Stimulated activated memory B cell treated with anti-CD40 and anti-IgM and Interleukin-4, amounts not matched to agents 10 μg/mL and 1 μg/mL and 100 μg/mL, for 72 hours (primary cell): ENCODE results near the gene CLPTM1.
"Not testable (repeated sequence)": the region's sequence is repeated elsewhere in the genome, so short reads cannot be mapped to it uniquely, and the experiment has no call there.

Experiments used
- ATAC-seq: fragments of 150-1000 bp; cut with Tn5 transposase; 2 replicates; pipeline ENCODE4 v1.10.0; 2021
- H3K27ac Mint-ChIP-seq: one replicate; pipeline ENCODE4 v1.8.0; 2022; ENCODE audit warnings: mild to moderate bottlenecking, mixed read lengths
- H3K27me3 Mint-ChIP-seq: one replicate; pipeline ENCODE4 v1.8.0; 2022; ENCODE audit warnings: mixed read lengths
- H3K36me3 Mint-ChIP-seq: one replicate; pipeline ENCODE4 v1.8.0; 2022; ENCODE audit warnings: mixed read lengths
- H3K4me1 Mint-ChIP-seq: one replicate; pipeline ENCODE4 v1.8.0; 2022; ENCODE audit warnings: mixed read lengths
- H3K4me3 Mint-ChIP-seq: one replicate; pipeline ENCODE4 v1.8.0; 2022; ENCODE audit warnings: mild to moderate bottlenecking, moderate library complexity, mixed read lengths
- H3K9me3 Mint-ChIP-seq: one replicate; pipeline ENCODE4 v1.8.0; 2022; ENCODE audit warnings: mixed read lengths

The CLPTM1 gene

GRCh38 chr19:44957526-44957925, 2.3 kb downstream of the CLPTM1 start:
- Mint-ChIP-seq H3K9me3 (no peaks in the 10 kb centered on the region), H3K4me3 (no peak overlapping the region), H3K27me3 (no peaks in the 10 kb centered on the region), H3K36me3 (peaks cover 19% of the 10 kb centered on the region), H3K4me1 (peaks cover 72% of the 10 kb centered on the region), H3K27ac (peak overlapping the region; percentile 91)
- ATAC-seq, result no peak

- Mint-ChIP-seq H3K4me1 (peaks cover 74% of the 10 kb centered on the region), H3K27ac (peak overlapping the region; percentile 91), H3K36me3 (peaks cover 21% of the 10 kb centered on the region), H3K9me3 (no peaks in the 10 kb centered on the region), H3K4me3 (no peak overlapping the region), H3K27me3 (no peaks in the 10 kb centered on the region)
- no peak for ATAC-seq
These were observed 2.9 kb downstream of the CLPTM1 start for GRCh38 chr19:44958090-44958489.

DNA sequence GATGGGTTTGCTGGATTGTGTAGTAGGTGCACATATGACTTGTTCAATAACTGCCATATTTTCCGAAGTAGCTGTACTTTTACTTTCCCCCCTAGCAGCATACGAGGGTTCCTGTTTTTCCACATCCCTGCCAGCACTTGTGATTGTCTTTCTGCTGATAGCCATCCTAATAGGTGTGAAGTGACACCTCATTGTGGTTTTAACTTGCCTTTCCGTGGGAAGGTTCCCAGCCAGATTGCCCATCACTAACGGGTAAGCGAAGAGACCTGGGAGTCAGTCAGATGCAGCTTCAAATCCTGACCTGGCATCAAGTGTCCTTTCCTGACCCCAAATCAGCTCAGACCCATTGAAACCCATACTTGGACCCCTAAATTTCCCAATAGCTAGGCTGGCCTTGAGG, 4.5 kb downstream of the CLPTM1 start:
- no peaks in the 10 kb centered on the region for H3K9me3 Mint-ChIP-seq
- H3K4me1 Mint-ChIP-seq, result peaks cover 67% of the 10 kb centered on the region
- H3K27me3 Mint-ChIP-seq, result no peaks in the 10 kb centered on the region
- H3K4me3 Mint-ChIP-seq, result no peak overlapping the region
- H3K27ac Mint-ChIP-seq, result peak overlapping the region; percentile 92
- ATAC-seq, result no peak
- H3K36me3 Mint-ChIP-seq, result peaks cover 26% of the 10 kb centered on the region

GRCh38 chr19:44960906-44961728, 5.9 kb downstream of the CLPTM1 start:
- Mint-ChIP-seq H3K27ac (peak overlapping the region; percentile 92), H3K27me3 (no peaks in the 10 kb centered on the region), H3K4me3 (peak overlapping the region; percentile 53), H3K4me1 (peaks cover 63% of the 10 kb centered on the region), H3K36me3 (peaks cover 32% of the 10 kb centered on the region), H3K9me3 (no peaks in the 10 kb centered on the region)
- ATAC-seq, result peak; percentile 90

GRCh38 chr19:44961821-44962220, 6.6 kb downstream of the CLPTM1 start:
- no peaks in the 10 kb centered on the region for H3K9me3 Mint-ChIP-seq
- H3K27ac Mint-ChIP-seq, result peak overlapping the region; percentile 92
- peaks cover 56% of the 10 kb centered on the region for H3K4me1 Mint-ChIP-seq
- no peaks in the 10 kb centered on the region for H3K27me3 Mint-ChIP-seq
- peaks cover 36% of the 10 kb centered on the region for H3K36me3 Mint-ChIP-seq
- peak overlapping the region; percentile 53 for H3K4me3 Mint-ChIP-seq
- no peak for ATAC-seq

GRCh38 chr19:44968118-44968517, 12.9 kb downstream of the CLPTM1 start:
- no peaks in the 10 kb centered on the region for H3K9me3 Mint-ChIP-seq
- ATAC-seq, result no peak
- H3K27ac Mint-ChIP-seq, result no peak overlapping the region

GRCh38 chr19:44968670-44969069, 13.5 kb downstream of the CLPTM1 start:
- no peaks in the 10 kb centered on the region for H3K27me3 Mint-ChIP-seq
- H3K36me3 Mint-ChIP-seq, result peaks cover 34% of the 10 kb centered on the region

More at GRCh38 chr19:44968118-44968517, 12.9 kb downstream of the CLPTM1 start:
- H3K36me3 Mint-ChIP-seq, result peaks cover 29% of the 10 kb centered on the region
- no peak overlapping the region for H3K4me3 Mint-ChIP-seq
- no peaks in the 10 kb centered on the region for H3K27me3 Mint-ChIP-seq
- H3K4me1 Mint-ChIP-seq, result peaks cover 7% of the 10 kb centered on the region

DNA sequence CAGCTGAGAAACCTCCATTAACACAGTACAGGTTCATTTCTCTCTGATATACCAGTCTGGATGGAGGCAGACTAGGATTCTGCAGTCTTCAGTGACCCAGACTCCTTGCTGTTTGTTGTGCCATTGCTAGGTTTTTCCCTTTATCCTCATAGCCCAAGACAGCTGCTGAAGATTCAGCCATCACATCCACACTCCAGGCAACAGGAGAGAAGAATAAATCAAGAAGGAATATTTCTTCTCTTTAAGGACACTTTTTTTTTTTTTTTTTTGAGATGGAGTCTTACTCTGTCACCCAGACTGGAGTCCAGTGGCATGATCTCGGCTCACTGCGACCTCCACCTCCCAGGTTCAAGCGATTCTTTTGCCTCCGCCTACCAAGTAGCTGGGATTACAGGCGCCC, 14.3 kb downstream of the CLPTM1 start:
- peaks cover 38% of the 10 kb centered on the region for H3K36me3 Mint-ChIP-seq
- no peaks in the 10 kb centered on the region for H3K27me3 Mint-ChIP-seq
- H3K4me3 Mint-ChIP-seq, result no peak overlapping the region
- H3K4me1 Mint-ChIP-seq, result peaks cover 11% of the 10 kb centered on the region
- no peak overlapping the region for H3K27ac Mint-ChIP-seq
- H3K9me3 Mint-ChIP-seq, result no peaks in the 10 kb centered on the region
- ATAC-seq, result no peak

More at GRCh38 chr19:44968670-44969069, 13.5 kb downstream of the CLPTM1 start:
- no peak overlapping the region for H3K4me3 Mint-ChIP-seq
- peaks cover 12% of the 10 kb centered on the region for H3K4me1 Mint-ChIP-seq
- ATAC-seq, result no peak
- H3K27ac Mint-ChIP-seq, result no peak overlapping the region
- H3K9me3 Mint-ChIP-seq, result no peaks in the 10 kb centered on the region

DNA sequence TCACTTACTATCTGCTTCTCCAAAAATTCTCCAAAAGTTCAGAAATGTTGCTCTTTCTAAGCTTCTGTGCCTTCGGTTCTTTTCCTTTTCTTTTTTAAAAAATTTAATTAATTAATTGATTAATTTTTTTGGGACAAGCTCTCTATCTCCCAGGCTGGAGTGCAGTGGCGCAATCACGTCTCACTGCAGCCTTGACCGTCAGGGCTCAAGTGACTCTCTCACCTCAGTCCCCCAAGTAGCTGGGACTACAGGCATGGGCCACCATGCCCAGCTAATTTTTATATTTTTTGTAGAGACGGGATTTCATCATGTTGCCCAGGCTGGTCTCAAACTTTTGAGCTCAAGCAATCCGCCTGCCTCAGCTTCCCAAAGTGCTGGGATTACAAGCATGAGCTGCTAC, 16.3 kb downstream of the CLPTM1 start:
- H3K27ac Mint-ChIP-seq, H3K9me3 Mint-ChIP-seq, H3K4me3 Mint-ChIP-seq, H3K4me1 Mint-ChIP-seq, ATAC-seq, H3K27me3 Mint-ChIP-seq: not testable (repeated sequence)
- H3K36me3 Mint-ChIP-seq, result peaks cover 34% of the 10 kb centered on the region

- H3K27ac Mint-ChIP-seq, result no peak overlapping the region
- peaks cover 7% of the 10 kb centered on the region for H3K4me1 Mint-ChIP-seq
- ATAC-seq, result no peak
- no peak overlapping the region for H3K4me3 Mint-ChIP-seq
- H3K9me3 Mint-ChIP-seq, result no peaks in the 10 kb centered on the region
- no peaks in the 10 kb centered on the region for H3K27me3 Mint-ChIP-seq
- H3K36me3 Mint-ChIP-seq, result peaks cover 33% of the 10 kb centered on the region
These were observed 17.6 kb downstream of the CLPTM1 start for GRCh38 chr19:44972802-44973201.

GRCh38 chr19:44973982-44974735, 19.0 kb downstream of the CLPTM1 start:
- H3K4me1 Mint-ChIP-seq, result peaks cover 7% of the 10 kb centered on the region
- H3K36me3 Mint-ChIP-seq, result peaks cover 38% of the 10 kb centered on the region
- no peaks in the 10 kb centered on the region for H3K9me3 Mint-ChIP-seq
- H3K27ac Mint-ChIP-seq, result no peak overlapping the region
- no peak for ATAC-seq
- H3K27me3 Mint-ChIP-seq, result no peaks in the 10 kb centered on the region
- H3K4me3 Mint-ChIP-seq, result no peak overlapping the region

- Mint-ChIP-seq H3K9me3 (no peaks in the 10 kb centered on the region), H3K36me3 (peaks cover 45% of the 10 kb centered on the region), H3K4me3 (no peak overlapping the region), H3K4me1 (peaks cover 7% of the 10 kb centered on the region), H3K27ac (no peak overlapping the region), H3K27me3 (no peaks in the 10 kb centered on the region)
- no peak for ATAC-seq
These were observed 19.7 kb downstream of the CLPTM1 start for GRCh38 chr19:44974857-44975256.

GRCh38 chr19:44975444-44975843, 20.3 kb downstream of the CLPTM1 start:
- Mint-ChIP-seq H3K4me3 (no peak overlapping the region), H3K27me3 (no peaks in the 10 kb centered on the region), H3K4me1 (peaks cover 7% of the 10 kb centered on the region), H3K9me3 (no peaks in the 10 kb centered on the region), H3K27ac (no peak overlapping the region), H3K36me3 (peaks cover 48% of the 10 kb centered on the region)
- no peak for ATAC-seq

- Mint-ChIP-seq H3K4me1 (peaks cover 17% of the 10 kb centered on the region), H3K27me3 (no peaks in the 10 kb centered on the region), H3K4me3 (no peak overlapping the region), H3K27ac (peak overlapping the region; percentile 11), H3K9me3 (no peaks in the 10 kb centered on the region), H3K36me3 (peaks cover 64% of the 10 kb centered on the region)
- no peak for ATAC-seq
These were observed 28.8 kb downstream of the CLPTM1 start for GRCh38 chr19:44984005-44984404.

DNA sequence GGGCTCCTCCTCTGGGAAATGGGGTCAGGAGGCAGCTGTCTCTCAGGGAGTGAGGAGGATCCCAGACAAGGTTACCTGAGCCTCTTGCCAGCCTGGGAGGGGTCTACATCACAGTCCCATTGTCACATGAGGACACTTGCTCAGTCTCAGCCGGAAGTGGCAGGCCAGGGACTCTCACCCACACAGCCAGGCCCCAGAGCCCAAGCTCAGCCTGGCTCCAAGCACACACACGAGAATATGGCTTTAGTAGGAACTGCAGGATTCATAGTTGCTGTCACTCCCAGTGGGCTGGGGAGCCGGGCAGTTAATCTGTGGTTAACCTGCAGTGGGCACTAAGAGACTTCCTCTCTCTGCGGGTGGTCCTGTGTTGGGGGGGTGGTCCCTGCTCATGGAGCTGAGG, 30.3 kb downstream of the CLPTM1 start:
- Mint-ChIP-seq H3K4me3 (no peak overlapping the region), H3K36me3 (peaks cover 58% of the 10 kb centered on the region), H3K27me3 (no peaks in the 10 kb centered on the region), H3K27ac (no peak overlapping the region), H3K4me1 (peaks cover 24% of the 10 kb centered on the region), H3K9me3 (no peaks in the 10 kb centered on the region)
- ATAC-seq, result no peak

- H3K36me3 Mint-ChIP-seq, result peaks cover 64% of the 10 kb centered on the region
- H3K9me3 Mint-ChIP-seq, result no peaks in the 10 kb centered on the region
- H3K4me1 Mint-ChIP-seq, result peaks cover 27% of the 10 kb centered on the region
- H3K27ac Mint-ChIP-seq, result no peak overlapping the region
- ATAC-seq, result no peak
- H3K27me3 Mint-ChIP-seq, result no peaks in the 10 kb centered on the region
- no peak overlapping the region for H3K4me3 Mint-ChIP-seq
These were observed 31.2 kb downstream of the CLPTM1 start for GRCh38 chr19:44986389-44986788.
